Neural crest cell (in vitro differentiated cells): ENCODE measurements around the gene SLC25A48. TPM values are rescaled to one million over a fixed set of nuclear protein-coding genes. Genes with fewer than 3 reads are reported as not detected.
A peak's percentile ranks its signal among the peaks of the same experiment; 100 is the strongest.

Experiments
- DNase-seq: peaks from one replicate; pipeline ENCODE4 v3.0.0; 2021; ENCODE audit warnings: low read depth, mixed read lengths, low spot score
- H3K27ac Mint-ChIP-seq: one replicate; pipeline ENCODE4 v1.8.0; 2021; ENCODE audit warnings: mild to moderate bottlenecking, mixed read lengths; ENCODE audit not compliant: unreplicated experiment
- H3K27me3 Mint-ChIP-seq: 2 replicates; pipeline ENCODE4 v1.8.0; 2021; ENCODE audit warnings: low read depth, mild to moderate bottlenecking, mixed read lengths
- H3K36me3 Mint-ChIP-seq: 2 replicates; pipeline ENCODE4 v1.8.0; 2021; ENCODE audit warnings: low read depth, mild to moderate bottlenecking, mixed read lengths
- H3K4me1 Mint-ChIP-seq: 2 replicates; pipeline ENCODE4 v1.8.0; 2021; ENCODE audit warnings: mixed read lengths
- H3K4me3 Mint-ChIP-seq: one replicate; pipeline ENCODE4 v1.8.0; 2021; ENCODE audit warnings: mild to moderate bottlenecking, mixed read lengths
- H3K9me3 Mint-ChIP-seq: 2 replicates; pipeline ENCODE4 v1.8.0; 2021; ENCODE audit warnings: mixed read lengths
- total RNA-seq: library from RNA; stranded (reverse); gene quantifications from 2 replicates; pipeline ENCODE4 v1.2.1, GENCODE V29; 2021
- TF ChIP-seq, protein P1 (sequence below): fragments of 200-600 bp; sonication (generic); conservative IDR thresholded peaks from 2 replicates; pipeline ENCODE4 v1.5.0; 2021; ENCODE audit warnings: antibody characterized with exemption, mild to moderate bottlenecking

Gene SLC25A48
- total RNA-seq, 1 donor from 2014 or later: not detected

DNA sequence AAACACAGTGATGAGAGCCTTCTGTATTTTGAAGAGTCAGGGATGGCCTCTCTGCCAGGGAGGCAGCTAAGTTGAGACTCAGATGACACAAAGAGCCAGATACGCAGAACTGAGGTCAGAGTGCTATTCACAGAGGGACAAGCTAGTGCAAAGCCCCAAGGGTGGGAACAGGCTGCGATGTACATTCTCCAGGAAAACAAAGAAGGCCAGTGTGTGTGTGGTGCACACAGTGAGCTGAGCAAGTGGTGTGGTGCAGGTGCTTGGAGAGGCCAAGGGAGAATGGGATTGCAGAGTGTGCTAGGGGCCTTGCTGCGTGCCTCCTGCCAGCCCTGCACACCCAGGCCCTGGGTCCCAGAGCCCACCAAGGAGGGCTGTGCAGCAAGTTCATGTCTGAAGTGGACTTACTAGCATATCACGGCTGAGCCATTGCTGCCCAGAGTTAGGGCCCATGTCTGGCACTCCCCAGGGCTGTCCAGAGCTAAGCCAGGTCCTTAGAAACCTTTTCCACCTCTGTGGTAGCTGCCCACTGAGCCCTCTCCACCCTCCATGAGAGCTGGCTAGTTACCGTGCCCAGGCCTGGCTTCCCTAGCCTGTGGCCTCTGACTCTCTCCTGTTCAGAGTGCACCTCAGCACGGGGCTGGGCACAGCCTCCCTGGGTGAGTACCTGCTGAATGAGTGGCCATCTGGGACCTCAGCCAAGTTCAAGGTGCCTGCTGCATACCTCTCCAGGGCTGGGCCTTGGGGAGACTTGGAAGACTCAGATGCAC lies 9.3 kb downstream of the SLC25A48 start:
- peaks cover 8% of the 10 kb centered on the region for H3K4me1 Mint-ChIP-seq
- H3K27ac Mint-ChIP-seq: peak overlapping the region; percentile 76
- no peaks in the 10 kb centered on the region for H3K36me3 Mint-ChIP-seq
- H3K9me3 Mint-ChIP-seq: peaks cover 2% of the 10 kb centered on the region
- H3K4me3 Mint-ChIP-seq: no peak overlapping the region
- DNase-seq: peak; percentile 29
- H3K27me3 Mint-ChIP-seq: peaks cover 34% of the 10 kb centered on the region
- TF ChIP-seq, protein P1, sequence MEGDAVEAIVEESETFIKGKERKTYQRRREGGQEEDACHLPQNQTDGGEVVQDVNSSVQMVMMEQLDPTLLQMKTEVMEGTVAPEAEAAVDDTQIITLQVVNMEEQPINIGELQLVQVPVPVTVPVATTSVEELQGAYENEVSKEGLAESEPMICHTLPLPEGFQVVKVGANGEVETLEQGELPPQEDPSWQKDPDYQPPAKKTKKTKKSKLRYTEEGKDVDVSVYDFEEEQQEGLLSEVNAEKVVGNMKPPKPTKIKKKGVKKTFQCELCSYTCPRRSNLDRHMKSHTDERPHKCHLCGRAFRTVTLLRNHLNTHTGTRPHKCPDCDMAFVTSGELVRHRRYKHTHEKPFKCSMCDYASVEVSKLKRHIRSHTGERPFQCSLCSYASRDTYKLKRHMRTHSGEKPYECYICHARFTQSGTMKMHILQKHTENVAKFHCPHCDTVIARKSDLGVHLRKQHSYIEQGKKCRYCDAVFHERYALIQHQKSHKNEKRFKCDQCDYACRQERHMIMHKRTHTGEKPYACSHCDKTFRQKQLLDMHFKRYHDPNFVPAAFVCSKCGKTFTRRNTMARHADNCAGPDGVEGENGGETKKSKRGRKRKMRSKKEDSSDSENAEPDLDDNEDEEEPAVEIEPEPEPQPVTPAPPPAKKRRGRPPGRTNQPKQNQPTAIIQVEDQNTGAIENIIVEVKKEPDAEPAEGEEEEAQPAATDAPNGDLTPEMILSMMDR: no peak

DNA sequence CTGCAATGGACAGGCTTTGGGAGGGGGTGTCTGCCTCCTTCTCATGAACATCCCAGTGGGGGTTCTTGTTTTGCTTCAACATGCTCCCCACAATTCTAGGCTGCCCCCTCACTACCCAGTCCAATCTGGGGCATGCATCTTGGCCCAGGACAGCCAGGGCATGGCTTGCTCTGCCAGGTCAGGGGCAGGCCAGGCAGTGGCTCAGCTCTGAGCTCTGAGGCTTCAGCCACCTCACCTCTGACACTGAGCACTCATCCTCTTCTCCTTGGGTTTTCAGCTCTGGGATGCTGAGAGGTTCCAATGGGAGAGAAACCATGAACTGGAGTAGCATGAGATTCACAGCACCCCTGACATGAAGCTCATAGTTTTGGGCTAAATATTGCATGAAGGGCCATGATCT lies 11.8 kb downstream of the SLC25A48 start:
- no peak overlapping the region for H3K27ac Mint-ChIP-seq
- no peak for DNase-seq
- H3K36me3 Mint-ChIP-seq: no peaks in the 10 kb centered on the region
- no peaks in the 10 kb centered on the region for H3K9me3 Mint-ChIP-seq
- H3K27me3 Mint-ChIP-seq: peaks cover 11% of the 10 kb centered on the region
- TF ChIP-seq, protein P1: no peak
- peaks cover 14% of the 10 kb centered on the region for H3K4me1 Mint-ChIP-seq
- H3K4me3 Mint-ChIP-seq: no peak overlapping the region

DNA sequence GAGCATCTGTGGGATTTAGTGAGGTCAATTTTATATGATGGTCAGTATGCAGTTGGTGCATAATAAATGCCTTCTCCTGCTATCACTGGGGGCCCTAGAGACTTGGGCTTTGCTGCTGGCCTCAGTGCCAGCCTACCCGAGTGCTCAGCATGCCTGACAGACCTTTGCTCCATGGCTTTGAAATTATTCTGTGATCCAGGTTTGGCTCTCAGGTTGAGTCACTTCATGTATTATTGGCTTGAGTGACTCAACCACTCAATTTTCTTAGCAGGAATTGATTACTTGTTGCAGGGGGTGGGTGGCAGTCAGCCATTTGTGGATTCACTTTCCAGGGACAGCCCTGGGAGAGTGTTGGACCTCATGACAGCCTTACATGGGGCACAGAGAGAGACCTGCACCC lies 13.5 kb downstream of the SLC25A48 start:
- DNase-seq: no peak
- H3K4me3 Mint-ChIP-seq: no peak overlapping the region
- TF ChIP-seq, protein P1: no peak
- peaks cover 2% of the 10 kb centered on the region for H3K27me3 Mint-ChIP-seq
- no peak overlapping the region for H3K27ac Mint-ChIP-seq
- H3K4me1 Mint-ChIP-seq: peaks cover 14% of the 10 kb centered on the region
- no peaks in the 10 kb centered on the region for H3K36me3 Mint-ChIP-seq
- H3K9me3 Mint-ChIP-seq: no peaks in the 10 kb centered on the region

DNA sequence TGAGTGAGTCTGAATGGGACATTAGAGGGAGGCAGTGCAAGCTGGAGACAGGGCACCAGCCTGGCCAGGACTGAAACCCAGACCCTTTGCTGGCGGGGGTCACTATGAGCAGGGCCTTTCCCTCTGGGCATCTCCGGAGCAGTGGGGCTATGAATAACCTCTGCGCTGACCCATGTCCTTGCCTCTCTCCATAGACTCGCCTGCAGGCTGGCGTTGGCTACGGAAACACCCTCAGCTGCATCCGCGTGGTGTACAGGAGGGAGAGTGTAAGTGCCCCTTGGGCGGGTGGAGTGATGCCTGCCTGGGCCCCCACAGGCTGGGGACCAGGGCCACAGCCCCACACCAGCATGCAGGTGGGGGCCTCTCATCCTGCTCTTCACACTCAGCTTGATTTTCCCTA lies 15.8 kb downstream of the SLC25A48 start:
- peaks cover 6% of the 10 kb centered on the region for H3K4me1 Mint-ChIP-seq
- H3K9me3 Mint-ChIP-seq: peaks cover 6% of the 10 kb centered on the region
- no peak overlapping the region for H3K27ac Mint-ChIP-seq
- no peaks in the 10 kb centered on the region for H3K36me3 Mint-ChIP-seq
- H3K4me3 Mint-ChIP-seq: no peak overlapping the region
- TF ChIP-seq, protein P1: no peak
- H3K27me3 Mint-ChIP-seq: peaks cover 5% of the 10 kb centered on the region
- DNase-seq: no peak

DNA sequence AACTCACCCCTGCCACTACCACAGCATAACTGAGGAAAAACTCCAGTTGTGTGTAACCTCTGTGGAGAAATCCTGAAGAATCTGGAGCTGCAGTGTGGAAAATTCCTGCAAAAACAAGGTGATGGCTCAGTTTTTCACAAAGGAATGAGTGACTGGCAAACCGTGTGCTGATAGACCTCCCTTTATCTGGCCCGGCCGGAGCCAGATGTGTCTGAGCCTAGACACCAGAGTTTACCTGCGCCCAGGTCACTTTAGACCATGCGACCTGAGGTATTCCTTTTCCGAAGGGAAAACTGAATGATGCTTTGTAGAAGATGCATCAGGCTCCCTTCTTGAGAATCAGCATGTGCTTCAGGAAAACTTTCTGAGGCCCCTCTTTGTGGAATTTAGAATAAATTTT lies 16.2 kb downstream of the SLC25A48 start:
- Mint-ChIP-seq H3K4me3 (no peak overlapping the region), H3K27me3 (peaks cover 6% of the 10 kb centered on the region), H3K9me3 (peaks cover 6% of the 10 kb centered on the region), H3K36me3 (no peaks in the 10 kb centered on the region), H3K4me1 (peaks cover 6% of the 10 kb centered on the region), H3K27ac (no peak overlapping the region)
- TF ChIP-seq, protein P1: no peak
- DNase-seq: no peak
